HL-60/S4 treated with phorbol 12-myristate 13-acetate at 8.2 ng/mL for 4 days and 3 days (cell line): ENCODE results near the gene CERS6.

ENCODE experiments used
- in situ Hi-C: fragments of 300-500 bp; cut with MboI; formaldehyde crosslinking; loops from 2 replicates; pipeline ENCODE4 v1.15.0; 2022; ENCODE audit warnings: low sequenced_read_pairs

Gene CERS6

DNA sequence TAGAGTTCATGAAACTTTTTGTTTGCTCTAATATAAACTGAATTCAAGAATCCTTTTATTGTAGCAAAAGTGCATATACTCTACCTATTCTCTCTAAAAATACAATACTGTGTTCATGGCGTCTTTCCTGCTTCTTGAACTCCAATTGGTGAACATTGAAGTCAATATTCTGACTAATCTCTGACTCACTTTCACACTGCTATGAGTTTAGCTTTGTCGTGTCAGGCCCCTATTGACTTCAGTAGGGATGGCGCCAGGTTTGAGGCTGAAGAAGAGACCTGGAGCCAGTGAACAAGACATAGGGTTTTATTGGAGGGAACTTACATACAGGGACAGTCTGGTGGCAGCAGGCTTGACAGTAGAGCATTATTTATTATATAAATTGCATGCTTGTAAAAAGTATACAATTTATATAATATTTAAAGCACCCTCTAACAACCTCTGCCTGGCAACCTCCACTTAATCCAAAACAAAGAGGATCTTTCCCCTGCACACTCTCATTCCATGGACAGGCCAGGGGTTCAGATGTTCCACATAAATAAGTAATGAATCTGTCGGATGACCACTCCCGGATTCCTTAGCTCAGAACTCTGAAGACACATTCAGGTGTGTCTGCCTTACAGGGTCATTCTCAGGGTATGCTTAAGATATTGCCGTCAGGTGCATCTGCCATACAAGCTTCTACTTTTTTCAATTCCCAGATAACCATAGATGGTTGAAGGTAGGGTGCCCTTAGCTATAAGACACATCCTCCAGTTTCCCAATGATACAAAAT, 141.0 kb downstream of the CERS6 start:
- in situ Hi-C loops: no loop called here

DNA sequence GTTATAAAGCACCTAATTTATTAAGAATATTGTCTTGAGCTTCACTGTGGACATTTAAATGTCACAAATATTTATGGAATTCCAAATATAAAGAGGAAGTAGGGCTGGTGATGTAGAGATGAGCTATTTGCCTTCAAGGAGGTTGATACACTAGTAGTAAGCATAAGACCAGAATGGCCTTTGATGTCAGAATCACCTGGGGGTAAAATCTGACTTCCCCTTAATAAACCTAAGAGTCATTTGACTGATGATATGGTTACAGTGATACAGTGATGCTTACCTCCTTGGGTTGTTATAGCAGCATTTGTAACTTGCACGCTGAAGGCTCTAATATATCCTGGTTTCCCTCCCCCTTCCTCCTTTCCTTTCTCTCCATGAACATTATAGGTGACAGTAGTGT, 143.7 kb downstream of the CERS6 start:
- in situ Hi-C loops: no loop called here

DNA sequence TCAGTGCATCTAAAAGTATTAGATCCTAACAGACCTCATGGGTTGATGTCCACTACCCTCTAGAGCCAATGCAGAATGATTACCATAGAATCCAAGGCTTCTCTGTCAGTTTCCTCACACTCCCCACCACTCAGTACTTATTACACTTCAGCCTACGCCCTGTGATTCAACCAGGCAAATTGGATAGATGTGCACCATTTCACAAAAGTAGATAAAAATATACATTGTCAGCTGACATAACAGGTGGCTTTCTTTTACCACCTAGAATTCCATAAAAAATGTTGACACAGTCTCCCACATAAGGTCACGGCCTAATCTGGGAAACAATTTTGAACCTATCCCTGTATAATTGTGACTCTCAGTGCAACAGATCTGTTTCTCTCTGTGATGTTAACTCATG, 144.9 kb downstream of the CERS6 start:
- in situ Hi-C loops: no loop called here

DNA sequence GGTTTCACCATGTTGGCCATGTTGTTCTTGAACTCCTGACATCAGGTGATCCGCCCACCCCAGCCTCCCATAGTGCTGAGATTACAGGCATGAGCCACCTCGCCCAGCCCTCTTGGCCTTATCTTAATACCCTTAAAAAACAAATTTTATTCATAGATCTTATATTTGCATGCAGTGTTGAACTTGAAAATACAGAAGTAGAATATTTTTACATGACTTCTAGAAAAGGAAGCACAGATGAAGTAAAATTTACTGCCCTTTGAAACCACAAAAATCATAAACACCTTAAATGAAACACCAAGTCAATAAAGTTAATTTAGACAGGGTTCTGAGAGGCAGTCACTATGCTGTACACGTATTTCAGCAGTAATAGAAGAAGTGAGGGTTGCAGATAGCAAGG, 145.7 kb downstream of the CERS6 start:
- in situ Hi-C loops: no loop called here

DNA sequence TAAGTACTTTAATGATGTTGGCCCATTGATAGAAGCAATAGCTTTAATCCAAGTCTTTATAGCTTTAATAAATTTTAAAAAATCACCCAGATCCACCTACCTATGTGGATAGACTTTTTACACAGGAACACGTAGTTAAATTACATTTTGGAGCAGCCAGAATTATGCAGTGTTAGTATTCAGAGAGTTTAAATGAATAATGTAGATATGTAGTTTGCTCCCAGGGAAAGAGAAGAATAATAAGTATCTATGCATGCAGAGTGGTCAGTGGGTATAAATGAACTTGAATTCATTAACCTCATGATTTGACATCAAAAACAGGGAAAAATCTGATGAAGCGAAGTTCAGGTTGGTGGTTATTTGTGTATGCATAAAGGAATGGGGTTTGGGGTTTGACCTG, 146.3 kb downstream of the CERS6 start:
- in situ Hi-C loops: no loop called here

DNA sequence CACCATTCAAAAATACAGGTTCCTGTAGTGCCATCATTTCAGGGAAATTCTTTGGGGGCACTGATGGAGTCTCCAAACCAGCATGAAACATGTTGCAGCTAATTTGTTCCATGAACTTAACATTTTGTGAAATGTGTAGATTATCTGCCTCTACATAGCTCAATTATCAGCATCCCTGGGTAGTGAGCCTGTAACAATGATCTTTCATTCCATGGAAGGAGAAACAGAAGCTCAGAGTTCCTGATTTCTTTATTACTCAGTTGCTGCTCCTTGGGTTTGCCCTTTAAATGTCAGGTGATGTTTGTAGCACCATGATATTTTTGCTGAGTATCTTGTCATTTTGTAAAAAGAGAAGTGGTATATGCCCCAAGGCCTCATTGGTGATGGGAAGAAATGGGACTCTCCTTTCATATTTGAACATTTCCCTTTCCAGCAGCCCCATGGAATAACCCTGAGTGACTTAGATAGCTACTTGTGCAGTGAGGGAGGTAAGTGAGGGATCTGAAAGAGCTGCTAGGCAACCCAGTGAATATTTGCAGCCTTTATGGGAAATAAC, 146.9 kb downstream of the CERS6 start:
- in situ Hi-C loops: no loop called here

DNA sequence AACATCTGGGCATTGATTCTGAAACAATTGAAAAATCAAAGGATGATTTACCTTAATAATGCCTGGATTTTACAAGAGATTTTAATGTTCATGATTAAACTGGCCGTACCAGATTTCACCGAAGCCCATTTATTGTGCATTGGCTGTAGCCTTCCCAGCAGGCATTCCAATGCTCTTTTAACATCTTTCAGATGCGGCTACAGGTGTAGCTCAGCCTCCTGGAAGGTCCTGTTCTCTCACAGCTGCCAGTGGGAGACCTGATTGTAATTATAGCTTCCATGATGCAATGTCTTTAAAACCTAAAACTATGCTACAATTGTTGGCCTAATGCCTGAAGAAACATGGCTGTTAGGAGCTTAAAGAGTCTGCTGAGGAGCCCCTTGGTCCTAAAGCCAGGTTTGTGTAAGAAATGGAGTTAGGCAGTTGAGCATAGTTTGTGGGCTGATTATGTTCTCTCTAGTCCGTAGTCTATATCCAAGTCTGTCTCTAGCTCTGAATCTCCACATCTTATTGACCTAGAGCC, 147.4 kb downstream of the CERS6 start:
- in situ Hi-C loops: no loop called here

DNA sequence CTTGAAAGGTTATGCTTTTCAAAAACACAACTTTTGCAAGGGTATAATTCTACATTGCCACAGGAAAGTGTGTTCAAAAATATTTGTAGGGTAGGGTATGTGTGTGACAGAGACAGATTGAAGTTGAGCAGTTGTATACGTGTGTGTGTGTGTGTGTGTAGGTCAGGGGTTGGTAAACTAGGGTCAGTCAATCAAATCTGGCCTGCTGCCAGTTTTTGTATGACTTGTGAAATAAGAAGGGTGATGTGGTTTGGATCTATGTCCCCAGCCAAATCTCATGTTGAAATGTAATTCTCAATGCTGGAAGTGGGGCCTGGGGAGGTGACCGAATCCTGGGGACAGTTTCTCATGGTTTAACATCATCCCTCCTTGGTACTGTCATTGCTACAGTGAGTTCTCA, 148.2 kb downstream of the CERS6 start:
- in situ Hi-C loops: no loop called here

DNA sequence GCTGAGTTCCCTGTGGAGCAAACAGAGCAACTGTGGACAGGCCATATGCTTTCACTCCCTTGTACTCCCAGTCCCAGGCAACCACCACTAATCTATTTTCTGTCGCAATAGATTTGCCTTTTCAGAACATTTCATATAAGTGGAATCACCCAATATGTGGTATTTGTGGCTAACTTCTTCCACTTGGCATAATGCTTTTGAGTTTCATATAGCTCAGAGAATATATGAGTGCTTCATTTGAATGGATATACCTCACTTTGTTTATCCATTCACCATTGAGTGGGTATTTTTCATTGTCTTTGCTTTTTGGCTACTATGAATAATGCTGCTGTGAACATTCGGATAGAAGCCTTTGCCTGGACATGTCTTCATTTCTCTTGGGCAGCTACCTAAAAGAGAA, 151.9 kb downstream of the CERS6 start:
- in situ Hi-C loops: no loop called here

DNA sequence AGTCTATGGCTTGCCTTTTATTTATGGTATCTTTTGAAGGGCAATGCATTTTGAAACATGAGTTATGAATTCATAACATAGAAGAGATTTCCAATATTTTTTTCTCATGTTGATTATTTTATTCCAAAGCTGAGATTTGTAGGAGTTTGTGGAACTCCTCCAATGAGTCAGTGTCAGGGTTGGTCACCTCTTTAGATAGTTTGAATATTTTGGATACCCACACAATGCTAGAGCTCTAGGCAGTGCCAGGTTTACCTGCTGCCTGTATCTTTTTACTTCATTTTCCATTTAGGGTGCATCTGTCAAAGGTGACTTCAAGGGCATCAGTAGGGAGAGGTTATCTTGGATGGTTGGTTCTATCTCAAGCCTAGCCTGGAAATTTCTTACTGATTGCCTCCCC, 152.7 kb downstream of the CERS6 start:
- in situ Hi-C loops: no loop called here

DNA sequence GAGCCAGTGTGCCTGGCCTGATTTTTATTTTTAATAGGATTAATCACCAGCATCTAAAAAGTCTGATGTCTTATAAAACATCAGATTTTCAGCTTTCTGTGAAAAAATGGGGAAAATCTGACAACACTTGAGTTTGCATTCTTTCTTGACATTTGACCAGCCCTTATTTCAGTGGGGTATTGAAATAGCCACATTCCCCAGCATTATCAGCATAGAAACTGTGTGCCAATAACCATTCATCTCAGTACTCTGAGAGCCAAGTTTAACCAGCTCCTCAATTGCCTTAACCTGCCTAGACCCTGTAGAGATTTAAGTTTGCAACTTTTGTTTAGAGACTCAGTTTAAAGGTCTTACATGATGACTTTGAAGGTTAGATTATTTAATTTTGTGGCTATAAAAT, 155.0 kb downstream of the CERS6 start:
- in situ Hi-C loops: no loop called here

DNA sequence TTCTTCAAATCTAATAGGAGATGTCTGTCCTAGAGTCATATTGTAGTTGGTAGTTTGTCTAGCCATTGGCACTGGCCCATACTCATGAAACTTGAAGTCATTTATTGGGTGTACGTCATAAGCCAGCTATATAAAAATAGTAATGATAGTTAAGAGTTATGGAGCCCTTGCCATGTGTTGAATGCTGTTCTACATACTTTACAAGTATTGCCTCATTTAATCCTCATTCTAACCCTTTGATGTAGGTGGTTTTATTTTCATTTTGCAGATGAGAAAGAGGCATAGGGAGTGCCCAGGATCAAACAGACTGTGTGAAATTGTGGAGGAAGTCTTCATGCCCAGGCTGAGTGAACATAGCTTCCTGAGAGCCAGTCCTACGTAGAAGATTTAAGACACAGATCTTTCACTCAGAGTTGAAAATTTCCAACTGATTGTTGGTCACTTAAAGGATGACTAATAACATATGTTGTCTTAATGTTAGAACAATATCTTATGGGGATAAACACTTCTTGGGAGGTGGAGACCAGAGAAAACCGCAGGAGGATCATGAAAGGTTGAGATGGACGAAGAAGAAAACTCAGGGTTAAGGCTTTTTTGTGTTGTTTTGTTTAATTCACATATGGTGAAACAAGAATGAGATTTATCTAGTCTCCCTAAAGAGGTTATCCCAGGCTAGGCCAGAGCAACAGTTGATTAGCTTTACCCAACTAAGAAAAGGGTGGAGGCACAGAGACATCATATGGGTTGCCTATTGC, 156.0 kb downstream of the CERS6 start:
- in situ Hi-C loops: no loop called here

DNA sequence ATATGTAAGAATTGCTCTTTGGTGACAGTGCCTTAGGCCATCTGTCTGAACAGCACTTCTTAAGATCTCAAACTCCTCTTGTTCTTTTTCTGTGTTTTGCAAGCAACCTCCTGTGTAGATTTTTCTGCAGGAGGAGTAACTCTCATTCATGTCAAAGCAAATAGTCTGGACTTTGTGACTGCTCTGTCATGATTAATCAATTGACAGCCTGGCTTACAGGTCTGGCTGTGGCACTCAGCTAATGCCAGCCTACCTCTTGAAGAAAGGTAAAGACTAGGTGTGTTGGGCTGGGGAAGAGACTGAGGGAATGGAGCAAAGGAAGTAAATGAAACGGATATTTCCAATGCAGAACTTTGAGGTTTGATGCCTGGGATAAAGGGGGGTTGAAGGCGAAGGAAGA, 156.6 kb downstream of the CERS6 start:
- in situ Hi-C loops: no loop called here

DNA sequence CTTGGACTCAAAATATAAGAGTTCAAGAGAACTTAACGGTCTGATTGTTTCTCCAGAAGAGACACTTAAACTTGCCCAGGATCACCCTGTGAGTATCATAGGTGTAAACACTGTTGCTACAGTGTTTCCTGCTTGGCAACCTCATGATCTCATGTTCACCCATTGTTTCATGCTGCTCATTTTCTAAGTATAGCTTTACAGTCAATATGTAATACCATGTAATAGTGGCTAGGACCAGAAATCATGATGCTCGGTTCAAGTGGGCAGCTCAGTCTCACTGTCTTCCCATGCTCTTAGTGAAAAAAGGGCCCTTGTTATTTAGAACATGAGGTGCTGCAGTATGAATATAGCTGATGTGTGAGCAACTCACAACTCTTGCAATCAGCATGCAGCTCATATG, 157.5 kb downstream of the CERS6 start:
- in situ Hi-C loops: no loop called here

DNA sequence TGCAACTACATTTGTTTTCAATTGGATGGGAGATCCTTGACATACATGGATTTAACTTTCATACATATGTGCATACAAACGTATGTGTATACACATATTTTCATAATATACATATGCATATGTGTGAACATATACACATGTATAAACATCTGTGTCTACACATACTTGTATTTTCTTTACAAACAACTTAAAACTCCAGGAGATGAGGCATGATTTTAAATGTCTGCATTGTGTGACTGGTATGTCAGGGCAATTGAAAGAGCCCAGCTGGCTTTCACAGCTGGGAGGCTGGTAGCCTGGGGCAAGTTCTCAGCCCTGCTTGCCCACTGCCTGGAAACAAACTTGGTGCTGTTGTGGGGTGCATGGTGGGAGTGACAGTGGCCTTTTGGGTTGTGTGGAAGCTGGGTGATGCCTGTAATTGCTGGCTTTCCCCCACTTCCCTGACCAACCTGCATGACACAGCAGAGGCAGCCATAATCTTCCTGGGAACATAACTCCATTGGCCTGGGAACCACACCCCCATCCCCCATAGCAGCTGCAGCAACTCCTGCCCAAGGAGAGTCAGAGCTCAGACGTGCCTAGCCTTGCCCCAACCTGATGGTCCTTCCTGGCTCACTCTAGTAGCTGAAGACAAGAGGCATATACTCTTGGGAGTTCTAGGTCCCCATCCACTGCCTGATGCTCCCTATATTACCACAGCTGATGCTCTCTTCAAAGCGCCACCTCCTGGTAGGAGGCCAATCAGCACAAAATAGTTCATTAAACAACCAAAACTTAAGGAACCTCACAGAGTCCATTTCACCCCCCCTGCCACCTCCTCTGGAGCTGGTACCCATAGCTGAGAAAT, 158.3 kb downstream of the CERS6 start:
- in situ Hi-C loops: no loop called here

DNA sequence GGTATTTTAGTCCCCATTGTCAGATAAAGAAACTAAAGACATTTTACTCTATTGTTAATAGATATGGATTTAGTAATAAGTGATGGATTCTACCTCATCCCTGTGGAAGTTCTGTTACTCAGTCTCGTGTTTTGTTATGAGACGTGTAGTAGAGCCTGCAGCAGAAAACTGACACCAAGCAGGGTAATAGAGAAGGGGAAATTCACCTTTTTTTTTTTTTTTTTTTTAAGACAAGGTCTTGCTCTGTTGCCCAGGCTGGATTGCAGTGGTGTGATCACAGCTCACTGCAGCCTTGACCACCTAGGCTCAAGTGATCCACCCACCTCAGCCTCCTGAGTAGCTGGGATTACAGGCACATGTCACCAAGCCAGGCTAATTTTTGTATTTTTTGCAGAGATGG, 164.5 kb downstream of the CERS6 start:
- in situ Hi-C loops: no loop called here

DNA sequence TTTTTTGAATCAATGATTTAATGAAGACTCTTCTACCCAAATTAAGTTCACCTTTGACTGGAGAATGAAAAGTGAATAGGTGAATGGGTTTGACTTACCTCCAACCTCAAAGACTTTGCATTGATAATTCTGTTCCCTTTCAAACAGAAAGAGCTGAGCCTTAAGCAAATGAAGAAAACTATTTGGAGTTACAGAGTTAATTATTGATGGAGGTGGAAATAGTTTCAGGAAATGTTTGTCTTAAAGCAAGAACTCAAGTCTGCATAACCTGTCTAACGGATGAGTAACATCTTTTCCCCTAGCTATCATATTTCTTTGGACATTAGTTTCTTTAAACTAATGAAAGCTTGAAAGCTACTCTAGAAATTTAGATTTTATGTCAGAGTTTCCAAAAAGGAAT, 166.5 kb downstream of the CERS6 start:
- in situ Hi-C loops: no loop called here

DNA sequence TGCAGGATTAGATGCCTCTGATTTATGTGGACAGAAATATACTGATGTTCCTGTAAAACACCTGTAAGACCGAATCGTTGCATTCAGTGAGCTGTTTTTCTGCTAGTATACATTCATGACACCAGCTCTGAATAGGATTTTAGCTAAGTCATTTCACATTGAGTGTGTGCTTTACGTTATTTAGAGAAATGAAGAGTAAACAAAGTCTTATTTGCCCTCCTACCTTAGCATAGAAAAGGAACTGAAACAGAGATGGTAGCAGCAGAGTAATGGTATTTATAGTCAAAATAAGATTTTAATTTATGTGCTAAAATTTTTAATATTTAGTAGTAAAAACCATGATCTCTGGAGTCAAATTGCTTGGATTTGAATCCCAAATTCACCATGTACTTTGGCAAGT, 168.0 kb downstream of the CERS6 start:
- in situ Hi-C loops: no loop called here

DNA sequence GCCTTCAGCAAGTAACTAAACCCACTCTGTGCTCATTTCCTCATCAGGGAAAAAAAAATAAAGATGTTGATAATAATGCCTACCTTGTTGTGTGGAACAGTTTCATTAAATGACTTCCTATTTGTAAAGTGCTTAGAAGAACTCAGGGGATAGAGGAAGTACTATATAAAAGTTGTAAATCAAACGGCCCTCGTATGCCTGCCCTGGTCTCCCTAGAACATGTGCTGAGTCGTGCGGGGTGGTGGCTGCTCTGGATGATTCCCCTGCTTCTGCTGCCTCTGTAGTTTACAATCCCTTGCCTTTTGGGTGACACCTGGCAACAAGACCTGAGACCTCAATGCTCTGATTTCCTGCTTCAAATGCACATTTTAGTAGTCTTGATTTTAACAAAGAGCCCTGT, 170.0 kb downstream of the CERS6 start:
- in situ Hi-C loops: no loop called here

DNA sequence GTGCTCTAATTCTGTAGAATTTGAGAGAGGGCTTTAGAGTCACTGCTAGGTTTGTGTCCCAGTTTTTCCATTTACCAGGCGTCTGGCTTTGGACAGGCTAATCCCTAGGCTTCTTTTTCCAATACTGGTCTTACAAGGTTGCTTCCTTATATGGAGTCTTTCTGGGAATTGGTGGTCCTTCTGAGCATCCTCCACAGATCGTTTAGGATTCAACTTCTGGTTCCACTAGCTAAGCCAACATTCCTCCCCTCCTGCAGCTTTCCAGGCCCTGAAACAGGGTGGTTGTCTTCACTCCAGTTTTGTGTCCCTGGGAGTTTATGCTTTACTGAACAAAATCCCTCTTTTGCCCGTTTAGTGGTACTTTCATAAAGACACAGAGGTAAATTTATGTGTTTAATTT, 170.6 kb downstream of the CERS6 start:
- in situ Hi-C loops: no loop called here

DNA sequence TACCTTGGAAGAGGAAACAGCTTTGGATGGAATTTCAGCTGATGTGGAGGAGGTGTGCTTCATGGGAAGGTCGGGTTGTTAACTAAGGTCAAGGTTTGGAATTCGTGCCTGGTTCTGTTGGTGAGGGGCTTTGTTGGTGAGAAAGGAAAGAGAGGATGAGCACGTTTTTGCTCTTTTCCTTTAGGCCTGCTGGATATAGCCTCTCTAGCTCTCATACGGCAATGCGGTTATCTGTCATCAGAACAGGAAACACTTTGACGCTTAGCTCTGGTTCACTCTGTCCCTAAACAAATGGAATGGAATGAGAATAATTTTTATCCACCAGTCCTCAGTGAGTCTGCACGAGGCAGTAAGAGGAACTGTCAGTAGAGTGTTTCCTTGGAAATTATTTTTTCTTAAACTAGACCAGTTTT, 176.6 kb downstream of the CERS6 start:
- in situ Hi-C loops: no loop called here
